ENCODE data around the gene GZMB.

GRCh38 chr14:24634158-24634557 lies at the start of gene GZMB:
- TF ChIP-seq YY1 (IDR thresholded peaks at IDR 0.05; ENCODE audit: insufficient read depth, insufficient read length) (no peak), ZNF274 (IDR thresholded peaks at IDR 0.05; ENCODE audit: low read depth, low read length) (no peak)
